MV-4-11 (cell line): Measurements from ENCODE around the gene TARM1.
A peak's percentile ranks its signal among the peaks of the same experiment; 100 is the strongest.
"Not testable (repeated sequence)": the region's sequence is repeated elsewhere in the genome, so short reads cannot be mapped to it uniquely, and the experiment has no call there.

Source experiments
- DNase-seq: peaks from one replicate; lab custom pipeline; 2025; lab: John Stamatoyannopoulos, UW

The TARM1 gene

DNA sequence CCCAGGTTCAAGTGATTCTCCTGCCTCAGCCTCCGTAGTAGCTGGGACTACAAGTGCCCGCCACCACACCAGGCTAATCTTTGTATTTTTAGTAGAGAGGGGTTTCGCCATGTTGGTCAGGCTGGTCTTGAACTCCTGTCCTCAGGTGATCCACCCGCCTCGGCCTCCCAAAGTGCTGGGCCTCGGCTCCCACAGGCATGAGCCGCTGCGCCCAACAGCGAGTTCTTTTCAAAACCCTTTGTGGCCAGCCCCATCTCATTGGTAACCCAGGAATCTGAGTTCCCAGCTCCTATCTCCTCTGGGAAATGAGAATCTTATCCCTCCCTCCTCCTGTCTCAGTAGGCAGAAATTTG, 18.7 kb upstream of the TARM1 start:
- DNase-seq: not testable (repeated sequence)

DNA sequence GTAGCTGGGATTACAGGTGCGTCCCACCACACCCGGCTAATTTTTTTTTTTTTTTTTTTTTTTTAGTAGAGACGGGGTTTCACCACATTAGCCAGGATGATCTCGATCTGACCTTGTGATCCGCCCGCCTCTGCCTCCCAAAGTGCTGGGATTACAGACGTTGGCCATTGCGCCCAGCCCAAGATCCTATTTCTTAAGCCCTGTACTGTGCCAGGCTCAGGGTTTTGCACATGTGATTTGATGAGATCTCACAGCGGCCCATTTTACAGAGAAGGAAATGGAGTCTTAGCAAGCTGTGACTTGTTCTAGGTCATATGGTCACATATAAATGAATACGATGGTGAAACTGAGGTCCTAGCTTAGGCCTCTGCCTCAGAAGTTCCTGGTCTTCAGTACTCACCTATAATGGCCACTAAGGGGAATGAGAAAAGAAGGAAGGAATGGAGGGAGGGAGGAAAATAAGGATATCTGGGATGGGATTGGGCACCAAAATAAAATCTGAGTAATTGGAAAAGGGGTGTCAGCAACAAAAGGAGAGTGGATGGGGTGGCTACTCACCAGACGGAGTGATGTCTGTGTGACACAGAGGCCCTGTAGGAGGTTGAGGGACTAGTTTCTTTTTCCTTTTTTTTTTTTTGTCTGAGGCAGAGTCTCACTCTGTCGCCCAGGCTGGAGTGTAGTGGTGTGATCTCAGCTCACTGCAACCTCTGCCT, 18.2 kb upstream of the TARM1 start:
- DNase-seq: no peak

GRCh38 chr19:54096617-54097106, 15.5 kb upstream of the TARM1 start:
- no peak for DNase-seq

DNA sequence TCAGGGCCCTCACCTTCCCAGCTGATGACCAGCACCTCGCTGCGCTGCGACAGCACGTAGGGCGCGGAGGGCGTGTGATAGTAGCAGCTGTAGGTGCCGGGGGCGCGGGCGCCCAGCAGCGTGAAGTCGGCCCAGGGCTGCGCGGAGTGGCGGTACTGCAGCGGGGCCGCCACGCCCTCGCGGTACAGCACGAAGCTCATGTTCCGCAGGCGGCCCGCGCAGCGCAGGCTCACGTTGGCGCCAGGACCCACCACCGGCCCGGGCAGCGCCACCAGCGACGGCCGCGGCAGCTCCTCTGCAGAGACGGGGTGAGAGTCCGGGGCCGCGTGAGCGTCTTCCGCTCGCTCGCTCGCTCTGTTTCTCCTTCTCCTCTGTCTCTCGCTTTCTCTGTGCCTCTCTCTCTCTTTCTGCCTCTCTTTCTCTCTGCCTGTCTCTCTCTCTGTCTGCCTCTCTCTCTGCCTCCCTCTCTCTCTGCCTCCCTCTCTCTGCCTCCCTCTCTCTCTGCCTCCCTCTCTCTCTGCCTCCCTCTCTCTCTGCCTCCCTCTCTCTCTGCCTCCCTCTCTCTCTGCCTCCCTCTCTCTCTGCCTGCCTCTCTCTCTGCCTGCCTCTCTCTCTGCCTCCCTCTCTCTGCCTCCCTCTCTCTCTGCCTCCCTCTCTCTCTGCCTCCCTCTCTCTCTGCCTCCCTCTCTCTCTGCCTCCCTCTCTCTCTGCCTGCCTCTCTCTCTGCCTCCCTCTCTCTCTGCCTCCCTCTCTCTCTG, 14.9 kb upstream of the TARM1 start:
- not testable (repeated sequence) for DNase-seq

GRCh38 chr19:54095136-54095858, 14.1 kb upstream of the TARM1 start:
- DNase-seq: no peak

- peak; percentile 78 for DNase-seq
Observed at GRCh38 chr19:54094426-54095000, 13.3 kb upstream of the TARM1 start.

DNA sequence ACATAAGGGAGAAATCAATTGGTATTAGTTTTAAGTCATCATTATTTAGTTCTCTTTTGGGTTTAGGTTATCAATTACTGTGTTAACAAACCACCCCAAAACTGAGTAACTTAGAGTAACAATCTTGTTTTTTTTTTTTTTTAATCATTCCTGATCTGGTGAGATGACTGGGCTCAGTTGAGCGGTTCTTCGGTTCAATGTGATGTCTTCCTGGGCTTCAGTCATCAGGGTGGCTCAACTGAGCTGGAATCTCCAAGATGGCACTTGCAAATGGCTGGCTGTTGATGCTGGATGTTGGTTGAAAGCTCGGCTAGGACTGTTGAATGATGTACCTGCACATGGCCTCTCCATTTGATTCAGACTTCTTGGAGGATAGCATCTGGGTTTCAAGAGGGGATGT, 3.2 kb upstream of the TARM1 start:
- DNase-seq: no peak

DNA sequence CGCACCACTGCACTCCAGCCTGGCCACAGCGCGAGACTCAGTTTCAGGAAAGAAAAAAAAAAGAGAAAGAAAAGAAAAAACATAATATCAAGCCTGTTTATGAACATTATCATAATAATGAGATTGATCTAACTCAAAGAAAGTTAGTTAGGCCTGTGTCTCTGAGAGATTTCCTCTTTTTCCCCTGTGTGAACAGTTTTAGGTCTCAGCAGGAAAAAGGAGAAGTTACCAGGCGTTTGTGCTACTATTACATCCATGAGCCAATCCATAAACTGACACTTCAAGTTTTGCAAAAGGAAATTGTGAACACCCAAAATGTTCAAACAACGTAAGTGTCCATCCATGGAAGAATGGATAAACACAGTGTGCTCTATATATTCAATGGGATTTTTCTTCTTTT, 3.8 kb downstream of the TARM1 start:
- peak; percentile 92 for DNase-seq

GRCh38 chr19:54074851-54075250, 6.3 kb downstream of the TARM1 start:
- no peak for DNase-seq

- no peak for DNase-seq
Observed at GRCh38 chr19:54073829-54074228, 7.3 kb downstream of the TARM1 start.

DNA sequence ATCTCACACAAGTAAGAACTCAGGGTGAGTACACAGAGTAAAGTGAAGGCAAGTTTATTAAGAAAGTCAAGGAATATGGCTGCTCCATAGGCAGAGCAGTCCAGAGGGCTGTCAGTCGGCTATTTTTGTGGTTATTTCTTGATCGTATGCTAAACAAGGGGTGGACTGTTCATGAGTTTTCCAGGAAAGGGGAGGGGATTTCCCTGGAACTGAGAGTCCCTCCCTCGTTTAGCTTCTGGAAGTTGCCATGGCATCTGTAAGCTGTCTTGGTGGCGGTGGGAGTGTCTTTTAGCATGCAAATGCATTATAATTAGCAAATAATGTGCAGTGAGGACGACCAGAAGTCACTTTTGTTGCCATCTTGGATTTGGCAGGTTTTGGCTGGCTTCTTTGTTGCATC, 11.7 kb downstream of the TARM1 start:
- DNase-seq: no peak

DNA sequence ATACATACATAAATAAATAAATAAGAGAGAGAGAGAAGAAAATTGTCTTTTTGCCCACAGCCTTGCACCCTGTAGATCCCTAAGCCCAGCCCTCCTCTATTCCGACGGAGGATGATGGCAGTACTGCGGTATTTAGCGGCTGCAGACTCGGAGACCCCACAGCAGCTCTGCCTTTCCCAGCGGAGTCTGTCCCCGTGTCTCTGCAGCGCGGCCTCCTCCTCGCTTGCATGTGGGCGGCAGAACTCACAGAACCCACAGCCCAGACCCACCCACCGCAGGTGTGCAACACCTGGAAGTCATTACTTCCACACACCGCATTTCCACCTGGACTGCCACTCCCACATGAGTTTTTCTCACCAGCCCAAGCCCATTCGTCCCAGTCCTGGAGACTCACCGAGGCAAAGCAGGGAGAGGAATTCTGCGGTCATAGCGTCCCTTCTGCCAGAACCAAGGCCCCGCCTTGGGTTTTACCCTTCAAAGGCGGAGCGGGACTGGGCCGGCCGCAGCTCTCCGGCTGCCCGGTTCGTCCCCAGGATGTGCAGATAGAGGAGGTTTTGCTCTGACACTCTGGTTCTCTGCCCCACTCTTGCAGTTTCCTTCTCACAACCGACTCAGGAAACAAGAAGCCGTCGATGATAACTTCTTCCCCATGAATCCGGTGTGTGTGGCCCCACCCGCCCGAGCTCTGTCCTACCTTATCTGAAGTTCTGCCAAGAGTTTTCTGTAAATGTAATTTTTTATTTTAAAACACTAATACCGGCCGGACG, 17.6 kb downstream of the TARM1 start, which contains the start of gene VSTM1:
Gene VSTM1, minus strand, starts transcription at position 548 of the 767 bp plus-strand sequence. Its CDS starts 120 bp downstream, at position 428.
- no peak for DNase-seq

DNA sequence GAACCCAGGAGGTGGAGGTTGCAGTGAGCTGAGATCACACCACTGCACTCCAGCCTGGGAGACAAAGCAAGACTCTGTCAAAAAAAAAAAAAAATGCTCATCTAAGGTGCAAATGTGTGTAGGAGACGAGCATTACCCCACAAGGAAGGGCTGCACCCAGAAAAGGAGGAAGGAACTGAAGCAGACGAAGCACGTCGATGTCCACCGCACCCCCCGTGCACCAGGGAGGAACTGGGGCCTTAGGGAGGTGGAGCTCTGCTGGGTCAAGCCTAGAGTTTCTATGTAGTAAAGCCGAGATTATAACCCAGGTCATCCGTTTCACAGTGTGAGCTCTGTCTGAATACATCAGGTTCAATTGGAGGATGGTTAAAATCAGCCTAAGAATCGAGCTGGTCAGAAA, 18.5 kb downstream of the TARM1 start:
- peak; percentile 34 for DNase-seq

DNA sequence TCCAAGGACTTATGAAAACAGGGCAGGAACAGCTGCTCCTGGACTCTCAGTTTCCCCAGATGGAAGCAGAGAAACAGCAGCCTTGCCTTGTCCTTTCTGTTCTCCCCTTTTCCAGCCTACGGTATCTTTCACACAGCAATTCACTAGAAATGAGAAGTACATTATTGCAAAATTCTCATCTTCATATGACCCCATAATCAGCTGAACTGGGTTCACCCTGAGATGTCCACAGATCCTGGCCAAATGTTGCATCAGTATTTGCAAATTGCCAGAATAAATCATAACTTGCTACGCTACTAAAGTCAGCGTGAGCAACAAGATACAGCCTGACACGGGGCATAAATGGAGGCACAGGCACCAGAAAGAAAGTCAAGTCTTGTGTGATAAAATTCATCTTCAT, 33.5 kb downstream of the TARM1 start:
- DNase-seq: peak; percentile 84

DNA sequence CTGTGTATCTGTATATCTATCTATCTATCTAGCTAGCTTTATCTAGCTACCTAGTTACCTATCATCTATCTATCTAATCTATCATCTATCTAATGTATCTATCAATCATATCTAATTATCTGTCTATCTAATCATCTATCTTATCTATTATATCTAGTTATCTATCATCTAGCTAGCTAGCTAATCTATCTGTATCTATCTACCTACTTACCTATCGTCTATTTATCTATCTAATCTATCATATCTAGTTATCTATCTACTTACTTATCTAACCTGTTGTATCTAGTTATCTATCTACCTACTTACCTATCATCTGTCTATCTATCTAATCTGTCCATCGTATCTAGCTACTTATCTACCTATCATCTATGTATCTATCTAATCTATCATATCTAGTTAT, 35.4 kb downstream of the TARM1 start:
- DNase-seq: no peak

DNA sequence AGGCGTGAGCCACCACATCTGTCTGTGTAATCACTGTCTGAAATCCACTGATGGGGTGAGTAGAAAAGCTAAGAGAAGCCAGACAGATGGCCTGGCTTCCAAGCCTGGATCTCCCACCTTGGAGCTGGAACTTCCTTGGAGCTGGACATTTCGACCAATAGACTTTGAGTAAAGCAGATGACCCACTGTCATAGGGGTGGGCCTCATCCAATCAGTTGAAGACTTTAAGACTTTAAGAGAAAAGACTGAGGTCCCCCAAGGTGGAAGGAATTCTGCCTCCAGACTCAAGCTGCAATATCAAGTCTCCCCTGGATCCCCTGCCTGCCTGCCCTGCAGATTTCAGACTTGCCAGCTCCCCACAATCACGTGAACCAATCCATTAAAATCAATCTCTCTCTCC, 38.2 kb downstream of the TARM1 start:
- no peak for DNase-seq

DNA sequence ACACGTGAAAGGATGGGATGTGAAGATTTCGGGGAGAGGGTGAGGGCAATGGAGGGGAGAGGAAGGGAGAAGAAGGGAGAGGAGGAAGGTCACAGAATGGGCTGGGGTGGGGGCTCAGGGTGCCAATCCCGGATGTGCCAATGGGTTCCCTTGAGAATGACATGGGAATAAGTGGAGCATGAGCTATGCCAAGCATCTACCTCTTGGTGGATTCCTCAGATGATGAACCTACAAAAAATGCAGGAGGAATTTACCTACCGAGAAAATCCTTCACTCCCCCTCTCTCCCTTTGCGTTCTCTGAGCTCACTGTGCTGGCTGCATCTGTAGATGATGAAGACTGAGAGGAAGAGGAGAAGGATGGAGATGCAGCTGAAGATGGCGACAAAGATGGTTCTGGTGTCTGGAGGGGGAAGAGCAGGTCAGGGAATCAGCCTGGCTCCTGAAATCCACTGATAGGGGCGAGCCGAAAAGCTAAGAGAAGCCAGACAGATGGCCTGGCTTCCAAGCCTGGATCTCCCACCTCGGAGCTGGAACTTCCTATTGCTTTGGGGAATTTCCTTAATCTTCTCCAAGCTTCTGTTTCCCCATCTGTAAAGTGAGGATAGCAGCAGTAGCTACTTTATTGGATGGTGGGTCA, 39.1 kb downstream of the TARM1 start:
- DNase-seq: no peak

GRCh38 chr19:54040003-54040402, 41.2 kb downstream of the TARM1 start:
- DNase-seq: no peak

GRCh38 chr19:54036542-54036941, 44.6 kb downstream of the TARM1 start:
- not testable (repeated sequence) for DNase-seq

DNA sequence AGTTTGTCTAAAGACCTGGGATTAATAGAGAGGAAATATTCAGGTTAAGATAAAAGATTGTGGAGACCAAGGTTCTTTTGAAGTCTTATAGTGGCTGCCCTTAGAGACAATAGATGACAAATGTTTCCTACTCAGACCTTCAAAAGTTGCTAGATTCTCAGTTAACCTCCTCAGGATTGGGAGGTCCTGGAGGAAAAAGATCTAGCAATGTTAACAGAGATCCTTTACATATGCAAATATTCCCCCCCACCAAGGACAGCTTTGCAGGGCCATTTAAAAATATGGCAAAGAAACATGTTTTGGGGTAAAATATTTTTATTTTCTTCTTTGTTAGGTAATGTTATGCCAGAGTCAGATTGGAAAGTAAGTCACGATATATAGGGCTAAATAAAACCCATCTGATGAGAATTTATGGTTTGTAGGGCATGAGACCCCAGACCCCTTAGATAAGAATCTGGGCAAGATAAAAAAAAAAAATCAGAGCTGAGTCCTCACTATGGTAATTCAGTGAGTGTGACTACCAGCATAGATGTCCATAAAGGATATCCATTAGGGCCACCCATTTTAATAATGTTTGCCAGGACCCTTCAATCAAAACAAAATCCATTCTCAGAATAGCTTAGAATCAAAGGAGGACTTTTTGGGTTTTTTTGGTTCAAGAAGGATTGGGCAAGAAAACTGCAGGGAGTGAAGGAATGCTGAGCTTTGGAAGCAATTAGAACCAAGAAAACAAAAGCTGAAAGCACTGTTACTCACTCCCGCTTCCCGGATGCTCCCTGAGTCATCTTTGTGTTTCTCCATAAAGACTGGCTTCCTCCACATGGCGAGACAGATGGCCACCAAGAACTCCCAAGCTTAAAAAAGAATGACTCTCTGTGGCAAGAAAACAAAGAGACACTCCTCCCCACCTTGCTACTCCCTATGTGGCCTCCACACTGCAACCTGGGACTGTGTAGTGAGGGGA, 45.7 kb downstream of the TARM1 start:
- DNase-seq: no peak
